Keratinocyte (primary cell): ENCODE results near the gene SPG11. TPM values are rescaled to one million over a fixed set of nuclear protein-coding genes. Genes with fewer than 3 reads are reported as not detected.

Experiments
- DNase-seq: peaks from one replicate; pipeline ENCODE4 v3.0.0-alpha.2; 2011; ENCODE audit warnings: low read depth, missing footprints, low spot score
- FAIRE-seq: peaks from 2 replicates; lab custom pipeline; 2011; peaks lifted over from hg19 to GRCh38; lab: Jason Lieb, UNC
- H2AFZ ChIP-seq: 2 replicates; pipeline ENCODE4 v1.6.0; 2012; ENCODE audit warnings: low read length, control low read depth, inconsistent platforms; ENCODE audit not compliant: control insufficient read depth
- H3K27ac ChIP-seq: 2 replicates; pipeline ENCODE4 v1.5.1; 2011; ENCODE audit warnings: low read length; ENCODE audit not compliant: control insufficient read depth, insufficient read depth
- H3K27me3 ChIP-seq: 3 replicates; pipeline ENCODE4 v1.6.0; 2011; ENCODE audit warnings: low read length; ENCODE audit not compliant: control insufficient read depth, insufficient read depth; ENCODE audit errors: extremely low read depth
- H3K36me3 ChIP-seq, 2 experiments: 2 replicates in 1 of 2; 3 replicates in 1 of 2; pipeline ENCODE4 v1.5.1; 2011; ENCODE audit warnings: low read length in 2 of 2, mild to moderate bottlenecking in 1 of 2; ENCODE audit not compliant: control insufficient read depth in 2 of 2, insufficient read depth in 2 of 2; ENCODE audit errors: extremely low read depth in 1 of 2
- H3K4me1 ChIP-seq: 3 replicates; pipeline ENCODE4 v1.5.1; 2011; ENCODE audit warnings: low read length; ENCODE audit not compliant: control insufficient read depth, insufficient read depth; ENCODE audit errors: extremely low read depth
- H3K4me2 ChIP-seq: 3 replicates; pipeline ENCODE4 v1.6.0; 2011; ENCODE audit warnings: low read depth, low read length; ENCODE audit not compliant: control insufficient read depth, insufficient read depth; ENCODE audit errors: extremely low read depth
- H3K4me3 ChIP-seq, 3 experiments: fragments of 200-600 bp in 1 of 3; sonication (generic) in 1 of 3; 2 replicates in 2 of 3; 3 replicates in 1 of 3; pipeline ENCODE4 v1.5.1; 2011 to 2016; ENCODE audit warnings: low read length in 3 of 3, mild to moderate bottlenecking in 3 of 3, control low read depth in 2 of 3, inconsistent platforms in 1 of 3, low read depth in 1 of 3, mixed read lengths in 1 of 3, mixed run types in 1 of 3, moderate library complexity in 1 of 3; ENCODE audit not compliant: control insufficient read depth in 2 of 3, insufficient read depth in 2 of 3; ENCODE audit errors: extremely low read depth in 1 of 3
- H3K79me2 ChIP-seq: 2 replicates; pipeline ENCODE4 v1.6.0; 2012; ENCODE audit warnings: low read length; ENCODE audit not compliant: control insufficient read depth, insufficient read depth
- H3K9ac ChIP-seq: 3 replicates; pipeline ENCODE4 v1.6.0; 2011; ENCODE audit warnings: low read length; ENCODE audit not compliant: control insufficient read depth, insufficient read depth; ENCODE audit errors: extremely low read depth
- H3K9me1 ChIP-seq: 3 replicates; pipeline ENCODE4 v1.6.0; 2011; ENCODE audit warnings: low read length; ENCODE audit not compliant: control insufficient read depth, insufficient read depth; ENCODE audit errors: extremely low read depth
- H3K9me3 ChIP-seq: 2 replicates; pipeline ENCODE4 v1.5.1; 2012; ENCODE audit warnings: low read depth, low read length; ENCODE audit not compliant: control insufficient read depth
- H4K20me1 ChIP-seq: 3 replicates; pipeline ENCODE4 v1.6.0; 2011; ENCODE audit warnings: low read length; ENCODE audit not compliant: control insufficient read depth, insufficient read depth; ENCODE audit errors: extremely low read depth
- EZH2 ChIP-seq: IDR thresholded peaks from one replicate; pipeline ENCODE4 v1.6.1; 2012; ENCODE audit warnings: inconsistent platforms, mild to moderate bottlenecking, low read length, moderate library complexity
- dilution Hi-C: fragments of 300-500 bp; cut with MboI; formaldehyde crosslinking; loops from one replicate; pipeline ENCODE4 v1.7.0; 2020; ENCODE audit warnings: low sequenced_read_pairs; ENCODE audit not compliant: extremely low pct_ligation_motif_present
- polyA plus RNA-seq, 5 experiments: library from polyadenylated mRNA; depleted of rRNA in 3 of 5; stranded (reverse) in 3 of 5; stranded (forward) in 1 of 5; unstranded in 1 of 5; fragments of >200 nt; gene quantifications; 1 replicate in 1 of 5; 2 replicates in 3 of 5; 3 replicates in 1 of 5; pipeline versions ENCODE4 v1.2.1 to v1.2.3, GENCODE V29; 2011 to 2012; ENCODE audit warnings: missing spikeins in 2 of 5, low read depth in 1 of 5, low replicate concordance in 1 of 5
- TF ChIP-seq, protein P1 (sequence below), 3 experiments: IDR thresholded peaks in 1 of 3; conservative IDR thresholded peaks in 1 of 3; optimal IDR thresholded peaks in 1 of 3; 2 replicates in 2 of 3; 3 replicates in 1 of 3; pipeline versions ENCODE3 to v1.5.1; 2011; ENCODE audit warnings: low read length in 3 of 3, mild to moderate bottlenecking in 3 of 3, moderate library complexity in 2 of 3, control low read depth in 1 of 3, inconsistent platforms in 1 of 3; ENCODE audit not compliant: insufficient read depth in 2 of 3; ENCODE audit errors: extremely low read depth in 1 of 3

The SPG11 gene
- polyA plus RNA-seq, 1 donor (not counting 4 experiments of a cell fraction or from before 2014, with no cell fraction given), result 41.5 TPM

DNA sequence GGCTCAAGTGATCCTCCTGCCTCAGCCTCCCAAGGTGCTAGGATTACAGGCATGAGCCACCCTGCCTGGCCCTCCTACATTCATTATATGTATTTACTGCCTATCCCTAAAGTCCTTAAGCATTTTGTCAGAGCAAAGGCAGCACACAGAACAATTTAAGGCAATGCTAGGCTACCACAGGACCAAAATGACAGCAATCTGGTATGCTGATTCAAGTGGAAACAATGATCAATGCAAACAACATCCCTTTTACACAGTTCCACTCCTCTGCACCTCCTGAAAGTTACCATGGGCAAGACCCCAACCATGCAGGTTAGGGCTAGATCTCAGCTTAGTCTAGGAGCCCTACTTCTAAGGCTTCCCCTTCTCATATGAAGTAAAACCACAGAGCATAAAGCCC is 40.3 kb downstream of the SPG11 start:
- no peak overlapping the region for H2AFZ ChIP-seq
- no peaks in the 10 kb centered on the region for H4K20me1 ChIP-seq
- no peaks in the 10 kb centered on the region for H3K9me1 ChIP-seq
- H3K4me2 ChIP-seq, result no peak overlapping the region
- H3K36me3 ChIP-seq, result peaks cover 3 to 4% of the 10 kb centered on the region in 2 experiments
- H3K9me3 ChIP-seq, result no peaks in the 10 kb centered on the region
- TF ChIP-seq, protein P1, sequence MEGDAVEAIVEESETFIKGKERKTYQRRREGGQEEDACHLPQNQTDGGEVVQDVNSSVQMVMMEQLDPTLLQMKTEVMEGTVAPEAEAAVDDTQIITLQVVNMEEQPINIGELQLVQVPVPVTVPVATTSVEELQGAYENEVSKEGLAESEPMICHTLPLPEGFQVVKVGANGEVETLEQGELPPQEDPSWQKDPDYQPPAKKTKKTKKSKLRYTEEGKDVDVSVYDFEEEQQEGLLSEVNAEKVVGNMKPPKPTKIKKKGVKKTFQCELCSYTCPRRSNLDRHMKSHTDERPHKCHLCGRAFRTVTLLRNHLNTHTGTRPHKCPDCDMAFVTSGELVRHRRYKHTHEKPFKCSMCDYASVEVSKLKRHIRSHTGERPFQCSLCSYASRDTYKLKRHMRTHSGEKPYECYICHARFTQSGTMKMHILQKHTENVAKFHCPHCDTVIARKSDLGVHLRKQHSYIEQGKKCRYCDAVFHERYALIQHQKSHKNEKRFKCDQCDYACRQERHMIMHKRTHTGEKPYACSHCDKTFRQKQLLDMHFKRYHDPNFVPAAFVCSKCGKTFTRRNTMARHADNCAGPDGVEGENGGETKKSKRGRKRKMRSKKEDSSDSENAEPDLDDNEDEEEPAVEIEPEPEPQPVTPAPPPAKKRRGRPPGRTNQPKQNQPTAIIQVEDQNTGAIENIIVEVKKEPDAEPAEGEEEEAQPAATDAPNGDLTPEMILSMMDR (optimal IDR thresholded peaks at IDR 0.05 in 1 of 3, IDR thresholded peaks at IDR 0.05 in 1 of 3, conservative IDR thresholded peaks at IDR 0.05 in 1 of 3; ENCODE audit: extremely low read depth in 1 of 3, insufficient read depth in 2 of 3, low read length in 3 of 3), result no peak
- TF ChIP-seq EZH2, result no peak
- H3K27me3 ChIP-seq, result no peaks in the 10 kb centered on the region
- dilution Hi-C loops, result no loop called here
- H3K4me3 ChIP-seq, result no peak overlapping the region
- no peak overlapping the region for H3K27ac ChIP-seq
- no peak for DNase-seq
- no peak for FAIRE-seq
- H3K9ac ChIP-seq, result no peak overlapping the region
- H3K4me1 ChIP-seq, result no peaks in the 10 kb centered on the region
- no peaks in the 10 kb centered on the region for H3K79me2 ChIP-seq

DNA sequence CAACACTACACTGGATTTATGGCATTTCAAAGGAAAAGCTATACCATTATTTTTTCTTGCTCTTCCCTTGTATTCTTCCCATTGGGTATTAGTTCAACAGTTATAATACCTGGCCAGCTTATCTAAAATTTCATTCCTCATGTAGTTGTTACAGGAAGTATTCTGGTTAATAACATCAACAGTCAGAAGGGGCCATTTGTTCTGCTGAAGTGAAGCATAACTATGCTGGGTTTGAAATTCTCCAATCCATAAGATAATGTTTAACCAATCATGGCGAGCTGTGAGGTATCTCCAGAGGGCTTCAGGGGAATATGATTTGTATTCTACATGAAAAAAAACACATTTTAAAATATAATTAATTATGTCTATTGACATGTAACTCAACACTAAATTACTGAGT is 43.4 kb downstream of the SPG11 start:
- Histone ChIP-seq H3K4me3 (no peak overlapping the region), H4K20me1 (no peaks in the 10 kb centered on the region), H3K4me1 (no peaks in the 10 kb centered on the region), H3K36me3 (peaks cover 4 to 14% of the 10 kb centered on the region in 2 experiments), H2AFZ (no peak overlapping the region), H3K9ac (no peak overlapping the region), H3K9me1 (no peaks in the 10 kb centered on the region), H3K4me2 (no peak overlapping the region), H3K79me2 (no peaks in the 10 kb centered on the region), H3K27ac (no peak overlapping the region), H3K27me3 (no peaks in the 10 kb centered on the region), H3K9me3 (no peaks in the 10 kb centered on the region)
- DNase-seq (no peak), FAIRE-seq (no peak)
- dilution Hi-C loops, result no loop called here
- TF ChIP-seq EZH2, result no peak
- TF ChIP-seq, protein P1 (optimal IDR thresholded peaks at IDR 0.05 in 1 of 3, IDR thresholded peaks at IDR 0.05 in 1 of 3, conservative IDR thresholded peaks at IDR 0.05 in 1 of 3; ENCODE audit: extremely low read depth in 1 of 3, insufficient read depth in 2 of 3, low read length in 3 of 3), result no peak
